NCI-H1092 (cell line): Measurements from ENCODE around the gene RASSF8.

ENCODE experiments used
- DNase-seq: peaks from one replicate; lab custom pipeline; 2025; lab: John Stamatoyannopoulos, UW

The RASSF8 gene

DNA sequence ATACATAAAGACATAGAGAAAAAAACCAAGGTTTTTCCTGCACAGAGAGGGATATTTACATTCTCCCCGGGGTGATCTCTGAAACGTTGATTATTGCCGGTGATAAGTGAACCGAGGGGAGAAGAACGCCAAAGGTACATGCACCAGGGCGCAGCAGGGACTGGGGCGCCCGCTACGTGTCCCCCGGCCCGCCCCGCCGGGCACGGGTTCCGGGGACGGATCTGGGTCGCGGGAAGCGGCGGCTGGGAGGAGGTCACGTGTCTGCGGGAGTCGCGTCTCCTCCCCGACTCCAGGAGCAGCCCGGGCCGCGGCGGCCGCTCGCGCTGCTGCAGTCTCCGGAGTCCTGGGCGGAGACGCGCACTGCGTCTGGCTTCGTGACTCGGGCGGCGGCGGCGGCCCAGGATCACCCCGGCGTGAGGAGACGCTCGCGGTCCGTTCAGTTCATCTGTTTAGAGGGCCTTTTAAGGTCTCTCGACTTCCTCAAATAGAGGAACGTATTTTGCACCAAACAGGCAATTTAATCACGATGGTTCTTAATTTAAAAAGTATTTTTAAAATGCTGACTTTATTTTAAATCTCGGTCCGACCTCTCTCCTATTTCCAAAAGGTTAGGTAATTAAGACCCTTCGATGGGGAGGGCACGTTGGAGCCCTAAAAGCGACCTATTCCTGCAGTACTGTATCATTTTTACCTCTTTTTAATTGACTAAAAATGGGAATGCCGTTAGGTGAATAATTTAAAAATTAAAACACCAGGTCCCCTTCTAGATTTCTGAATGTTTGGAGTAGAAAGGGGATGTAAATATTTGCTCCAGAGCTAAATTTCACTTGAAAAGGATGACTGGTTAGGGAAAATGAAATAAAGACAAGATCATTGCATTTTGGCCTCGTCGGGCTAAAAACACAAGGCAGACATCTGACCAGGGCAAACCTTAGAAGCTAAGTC is 168.1 kb downstream of the RASSF8 start:
- no peak for DNase-seq

DNA sequence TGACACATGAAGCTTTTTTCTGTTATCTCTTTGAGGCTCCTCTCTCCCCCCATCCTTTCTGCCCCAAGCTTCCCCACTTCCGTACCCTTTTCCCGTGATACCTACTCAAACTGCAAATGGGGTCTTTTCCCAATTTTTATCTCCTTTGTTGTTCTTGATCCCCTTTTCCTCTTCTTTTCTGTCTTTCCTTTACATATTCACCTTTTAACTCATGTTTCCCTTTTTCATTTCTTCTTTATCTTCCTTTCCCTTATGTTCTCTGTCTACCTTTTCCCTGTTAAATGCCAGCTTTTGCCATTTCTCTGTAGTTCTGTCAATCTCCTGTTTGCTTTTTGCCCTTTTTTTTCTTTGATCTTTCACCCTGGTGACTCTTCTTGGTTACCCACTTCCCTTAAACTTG is 168.9 kb downstream of the RASSF8 start:
- DNase-seq, result no peak

DNA sequence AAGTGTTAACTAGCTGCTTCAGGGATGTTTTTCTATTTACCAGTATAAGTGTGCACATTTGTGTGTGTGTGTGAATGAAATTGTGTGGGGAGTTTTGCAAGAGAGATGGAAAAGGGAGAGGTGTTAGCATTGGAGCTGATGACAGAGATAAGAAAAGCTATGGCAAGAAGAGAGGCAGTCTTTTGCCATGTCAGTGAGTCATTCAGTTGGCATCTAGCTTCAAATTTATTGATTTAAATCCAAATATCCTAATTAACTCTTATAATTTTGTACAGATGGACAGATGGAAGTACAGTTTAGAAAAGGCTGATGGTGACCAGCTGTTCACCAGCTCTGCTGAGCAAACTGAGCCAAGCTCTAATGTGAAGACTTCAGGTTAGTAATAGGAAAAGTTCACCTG is 169.7 kb downstream of the RASSF8 start:
- no peak for DNase-seq
